B cell (primary cell): ENCODE results near the gene EMID1. TPM values are rescaled to one million over a fixed set of nuclear protein-coding genes. Genes with fewer than 3 reads are reported as not detected.
A peak's percentile ranks its signal among the peaks of the same experiment; 100 is the strongest.

Experiments used
- ATAC-seq: fragments of 200-7000 bp; cut with Tn5 transposase; one replicate; pipeline ENCODE4 v1.10.0; 2021; ENCODE audit warnings: low read depth, mild to moderate bottlenecking, moderate number of reproducible peaks, moderate library complexity
- CTCF ChIA-PET: fragments of 350-600 bp; sonication (Branson Sonifier 250); formaldehyde crosslinking; loops from one replicate; lab custom pipeline; 2021; ENCODE audit warnings: antibody characterized with exemption, inconsistent platforms; lab: Charles Lee
- POLR2A ChIA-PET: fragments of 350-600 bp; sonication (Branson Sonifier 250); formaldehyde crosslinking; loops from one replicate; lab custom pipeline; 2021; ENCODE audit warnings: antibody characterized with exemption; lab: Charles Lee
- DNase-seq: peaks from one replicate; pipeline ENCODE4 v3.0.0; 2013
- H2AFZ ChIP-seq: 2 replicates; pipeline ENCODE4 v1.6.1; 2012; ENCODE audit warnings: mild to moderate bottlenecking, low read depth, low read length; ENCODE audit not compliant: insufficient read depth, poor library complexity, severe bottlenecking
- H3K27ac ChIP-seq, 2 donors: 1 replicate in 1 of 2; 2 replicates in 1 of 2; pipeline ENCODE4 v1.5.1; 2012 to 2013; ENCODE audit warnings: low read length in 2 of 2, mild to moderate bottlenecking in 2 of 2, moderate library complexity in 1 of 2
- H3K27me3 ChIP-seq, 4 experiments: fragments of 200-600 bp in 1 of 4; sonication (generic) in 1 of 4; replicated peaks in 1 of 4; 1 replicate in 2 of 4; 2 replicates in 2 of 4; pipeline versions ENCODE4 v1.6.1 to v1.7.0; 2013 to 2016; ENCODE audit warnings: low read length in 3 of 4, mild to moderate bottlenecking in 2 of 4, mixed read lengths in 1 of 4, moderate library complexity in 1 of 4; ENCODE audit not compliant: insufficient read depth in 4 of 4, control insufficient read depth in 3 of 4; ENCODE audit errors: control extremely low read depth in 1 of 4
- H3K36me3 ChIP-seq, 2 experiments: replicated peaks in 1 of 2; 1 replicate in 1 of 2; 2 replicates in 1 of 2; pipeline versions ENCODE4 v1.6.1 to v1.7.1; 2013; ENCODE audit warnings: low read length in 1 of 2; ENCODE audit not compliant: insufficient read depth in 2 of 2, control insufficient read depth in 1 of 2; ENCODE audit errors: control extremely low read depth in 1 of 2, extremely low read depth in 1 of 2
- H3K4me1 ChIP-seq, 2 donors: fragments of 200-600 bp in 1 of 2; sonication (generic) in 1 of 2; 1 replicate in 1 of 2; 2 replicates in 1 of 2; pipeline versions ENCODE4 v1.5.1 to v1.6.1; 2013 to 2017; ENCODE audit warnings: low read length in 2 of 2; ENCODE audit not compliant: control insufficient read depth in 2 of 2, insufficient read depth in 2 of 2
- H3K4me2 ChIP-seq: replicated peaks from 2 replicates; pipeline ENCODE3; 2012; ENCODE audit warnings: mild to moderate bottlenecking, low read depth, low read length; ENCODE audit not compliant: poor library complexity, severe bottlenecking
- H3K4me3 ChIP-seq, 5 experiments: fragments of 200-600 bp in 1 of 5; sonication (generic) in 1 of 5; 1 replicate in 3 of 5; 2 replicates in 2 of 5; pipeline versions ENCODE4 v1.5.1 to v1.7.0; 2011 to 2016; ENCODE audit warnings: low read length in 4 of 5, mild to moderate bottlenecking in 4 of 5, low read depth in 2 of 5, control low read depth in 1 of 5, moderate library complexity in 1 of 5; ENCODE audit not compliant: insufficient read depth in 1 of 5; ENCODE audit errors: control extremely low read depth in 1 of 5, extremely low read depth in 1 of 5
- H3K79me2 ChIP-seq: fragments of 200-600 bp; sonication (generic); one replicate; pipeline ENCODE4 v1.6.0; 2016; ENCODE audit warnings: low read length; ENCODE audit not compliant: control insufficient read depth, insufficient read depth
- H3K9ac ChIP-seq: fragments of 200-600 bp; sonication (generic); 2 replicates; pipeline ENCODE4 v1.6.1; 2017; ENCODE audit warnings: mild to moderate bottlenecking, low read length, moderate library complexity
- H3K9me3 ChIP-seq, 3 donors: one replicate each; pipeline versions ENCODE4 v1.6.1 to v1.7.1; 2013; ENCODE audit warnings: low read length in 2 of 3; ENCODE audit not compliant: control insufficient read depth in 2 of 3, insufficient read depth in 1 of 3; ENCODE audit errors: control extremely low read depth in 1 of 3
- H4K20me1 ChIP-seq: 2 replicates; pipeline ENCODE4 v1.6.0; 2012; ENCODE audit warnings: mild to moderate bottlenecking, low read length; ENCODE audit not compliant: insufficient read depth, control insufficient read depth, poor library complexity, severe bottlenecking
- H3K27ac Mint-ChIP-seq: one replicate; pipeline ENCODE4 v1.8.0; 2021; ENCODE audit warnings: mixed read lengths
- H3K27me3 Mint-ChIP-seq: one replicate; pipeline ENCODE4 v1.8.0; 2021; ENCODE audit warnings: mixed read lengths
- H3K4me1 Mint-ChIP-seq: one replicate; pipeline ENCODE4 v1.8.0; 2021; ENCODE audit warnings: mixed read lengths
- H3K4me3 Mint-ChIP-seq: one replicate; pipeline ENCODE4 v1.8.0; 2021; ENCODE audit warnings: mixed read lengths
- H3K9me3 Mint-ChIP-seq: one replicate; pipeline ENCODE4 v1.8.0; 2022; ENCODE audit warnings: mixed read lengths; ENCODE audit not compliant: insufficient read depth
- EZH2 ChIP-seq: IDR thresholded peaks from 2 replicates; pipeline ENCODE4 v1.6.1; 2012; ENCODE audit warnings: borderline replicate concordance, low read depth, mild to moderate bottlenecking, moderate library complexity, low read length; ENCODE audit not compliant: insufficient read depth, poor library complexity, severe bottlenecking
- WGBS: methylation state at CpG from one replicate; pipeline ENCODE4 v1.1.5; 2013; ENCODE audit warnings: missing lambda C conversion rate; ENCODE audit not compliant: insufficient coverage; 5-methylcytosine and 5-hydroxymethylcytosine counted together
- intact Hi-C: fragments of 100-400 bp; cut with micrococcal nuclease; formaldehyde crosslinking; loops from one replicate; pipeline ENCODE4 v1.10.0; 2022
- polyA plus RNA-seq: library from polyadenylated mRNA; depleted of rRNA; stranded (reverse); fragments of >200 nt; gene quantifications from 2 replicates; pipeline ENCODE4 v1.2.3, GENCODE V29; 2012
- total RNA-seq, 2 donors: library from RNA; stranded (reverse); fragments of 120-200 nt in 1 of 2; gene quantifications; 1 replicate in 1 of 2; 2 replicates in 1 of 2; pipeline versions ENCODE4 v1.2.3 to v1.2.4, GENCODE V29; 2013 to 2022
- TF ChIP-seq, protein P1 (sequence below): fragments of 200-600 bp; IDR thresholded peaks from one replicate; pipeline ENCODE4 v1.8.0; 2022; ENCODE audit warnings: antibody characterized with exemption, mild to moderate bottlenecking

Gene EMID1
- total and polyA plus RNA-seq, 2 donors (not counting 1 experiment from before 2014, with no cell fraction given): not detected

DNA sequence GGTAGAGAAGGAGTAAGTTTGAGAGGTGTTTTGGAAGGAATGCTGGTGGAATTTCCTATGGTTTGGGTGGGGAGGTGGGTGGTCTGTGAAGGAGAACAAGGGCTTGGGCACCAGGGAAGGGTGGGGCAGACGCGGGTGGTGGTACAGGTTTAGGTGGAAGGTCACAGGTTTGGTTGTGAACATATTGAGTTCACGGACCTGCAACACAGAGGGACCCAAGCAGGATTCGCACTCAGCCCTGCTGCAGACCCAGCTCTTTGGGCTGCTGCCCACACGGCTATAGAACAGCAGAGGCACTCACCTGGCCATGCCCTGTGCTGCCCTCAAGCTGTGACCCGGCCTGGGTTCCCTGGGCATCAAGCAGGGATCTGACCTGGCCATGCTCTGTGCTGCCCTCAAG lies 33.5 kb upstream of the EMID1 start:
- Mint-ChIP-seq H3K9me3 (peaks cover 20% of the 10 kb centered on the region), H3K27me3 (peaks cover 28% of the 10 kb centered on the region), H3K27ac (peak overlapping the region; percentile 50), H3K4me1 (peaks cover 16% of the 10 kb centered on the region), H3K4me3 (no peak overlapping the region)
- Histone ChIP-seq H3K9me3 (peaks cover 7 to 61% (median 23%) of the 10 kb centered on the region in 3 donors), H3K4me2 (no peak overlapping the region), H4K20me1 (no peaks in the 10 kb centered on the region), H3K79me2 (no peaks in the 10 kb centered on the region), H3K4me1 (peaks cover 14 to 16% of the 10 kb centered on the region in 2 donors), H3K9ac (no peak overlapping the region), H3K27ac (no peak overlapping the region), H3K4me3 (no peak overlapping the region), H3K27me3 (peaks cover 0 to 37% (median 14%) of the 10 kb centered on the region in 4 experiments), H3K36me3 (no peaks in the 10 kb centered on the region), H2AFZ (no peak overlapping the region)
- 96% methylated on average over 6 of the region's 6 CpGs for WGBS
- ATAC-seq (no peak), DNase-seq (no peak)
- TF ChIP-seq, protein P1, sequence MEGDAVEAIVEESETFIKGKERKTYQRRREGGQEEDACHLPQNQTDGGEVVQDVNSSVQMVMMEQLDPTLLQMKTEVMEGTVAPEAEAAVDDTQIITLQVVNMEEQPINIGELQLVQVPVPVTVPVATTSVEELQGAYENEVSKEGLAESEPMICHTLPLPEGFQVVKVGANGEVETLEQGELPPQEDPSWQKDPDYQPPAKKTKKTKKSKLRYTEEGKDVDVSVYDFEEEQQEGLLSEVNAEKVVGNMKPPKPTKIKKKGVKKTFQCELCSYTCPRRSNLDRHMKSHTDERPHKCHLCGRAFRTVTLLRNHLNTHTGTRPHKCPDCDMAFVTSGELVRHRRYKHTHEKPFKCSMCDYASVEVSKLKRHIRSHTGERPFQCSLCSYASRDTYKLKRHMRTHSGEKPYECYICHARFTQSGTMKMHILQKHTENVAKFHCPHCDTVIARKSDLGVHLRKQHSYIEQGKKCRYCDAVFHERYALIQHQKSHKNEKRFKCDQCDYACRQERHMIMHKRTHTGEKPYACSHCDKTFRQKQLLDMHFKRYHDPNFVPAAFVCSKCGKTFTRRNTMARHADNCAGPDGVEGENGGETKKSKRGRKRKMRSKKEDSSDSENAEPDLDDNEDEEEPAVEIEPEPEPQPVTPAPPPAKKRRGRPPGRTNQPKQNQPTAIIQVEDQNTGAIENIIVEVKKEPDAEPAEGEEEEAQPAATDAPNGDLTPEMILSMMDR: no peak
- no peak for TF ChIP-seq EZH2
- ChIA-PET CTCF (no interaction called here), POLR2A (no interaction called here)
- intact Hi-C loops: no loop called here

DNA sequence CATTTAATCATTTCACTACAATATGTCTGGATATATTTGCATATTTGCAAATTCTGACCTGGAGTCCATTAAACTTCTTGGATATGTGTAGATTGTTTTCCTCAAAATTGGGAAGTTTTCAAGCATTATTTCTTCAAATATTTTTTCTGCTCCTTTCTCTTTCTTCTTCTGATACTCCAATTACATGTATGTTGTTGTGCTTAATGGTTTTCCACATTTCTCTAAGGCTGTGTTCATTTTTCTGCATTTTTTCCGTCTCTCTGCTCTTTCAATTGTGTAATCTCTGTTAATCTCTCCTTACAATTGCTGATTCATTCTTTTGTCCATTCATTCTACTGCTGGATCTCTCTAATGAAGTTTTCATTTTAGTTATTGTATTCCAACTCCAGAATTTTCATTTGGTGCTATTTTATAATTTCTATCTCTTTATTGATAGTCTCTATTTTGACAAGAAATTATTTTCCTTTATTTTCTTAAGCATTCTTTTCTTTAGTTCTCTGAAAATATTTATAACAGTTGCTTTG lies 30.3 kb upstream of the EMID1 start:
- no peaks in the 10 kb centered on the region for H3K4me1 Mint-ChIP-seq
- Histone ChIP-seq H3K27me3 (peaks cover 0 to 23% (median 9%) of the 10 kb centered on the region in 4 experiments), H2AFZ (no peak overlapping the region), H3K4me2 (no peak overlapping the region), H3K4me1 (no peaks in the 10 kb centered on the region), H4K20me1 (no peaks in the 10 kb centered on the region), H3K36me3 (no peaks in the 10 kb centered on the region), H3K9ac (no peak overlapping the region), H3K27ac (no peak overlapping the region), H3K4me3 (no peak overlapping the region), H3K79me2 (no peaks in the 10 kb centered on the region), H3K9me3 (peaks cover 7 to 50% (median 23%) of the 10 kb centered on the region in 3 donors)
- H3K4me3 Mint-ChIP-seq: no peak overlapping the region
- POLR2A ChIA-PET: interaction anchor here (0.6 kb wide), 1 partner anchor 728 kb away, joined by 4 read pairs; no protein-coding TSS in a partner anchor
- no peak for ATAC-seq
- TF ChIP-seq, protein P1: no peak
- no peak for TF ChIP-seq EZH2
- DNase-seq: no peak
- no peak overlapping the region for H3K27ac Mint-ChIP-seq
- no CpG with 5 or more reads among the region's 1 CpG for WGBS
- peaks cover 17% of the 10 kb centered on the region for H3K9me3 Mint-ChIP-seq
- H3K27me3 Mint-ChIP-seq: peaks cover 32% of the 10 kb centered on the region
- intact Hi-C loops: no loop called here
- CTCF ChIA-PET: no interaction called here
